Right lobe of liver (tissue), 4 donors: ENCODE data around the gene GALNTL6.

Experiments used
- CTCF ChIP-seq, 4 donors: fragments of 200-600 bp in 3 of 4; fragments of 450-650 bp in 1 of 4; IDR thresholded peaks; one replicate each; pipeline versions ENCODE4 v1.5.1 to v1.8.0; 2016 to 2022; ENCODE audit warnings: antibody characterized with exemption in 4 of 4, mild to moderate bottlenecking in 2 of 4
- POLR2A ChIP-seq: fragments of 450-650 bp; IDR thresholded peaks from one replicate; pipeline ENCODE4 v1.6.1; 2017; ENCODE audit warnings: antibody characterized with exemption, mild to moderate bottlenecking
- donor health status: DM: no; HTN: no; CAD: no.
- donor health status: DM: no; HTN: no; CAD: no.
- donor health status: DM: no; HTN: yes; CAD: no.

- TF ChIP-seq CTCF (IDR thresholded peaks at IDR 0.05), result no peak
- TF ChIP-seq POLR2A, result no peak
These were observed 1238.5 kb downstream of the GALNTL6 start for GRCh38 chr4:173051716-173052115.
